SHP77 treated with DMSO at 0.1 percent for 48 hours (cell line): ENCODE data around the gene NUDT16.

Experiments used
- DNase-seq: peaks from one replicate; lab custom pipeline; 2025; lab: John Stamatoyannopoulos, UW

Gene NUDT16

GRCh38 chr3:131386429-131387165 is 5.0 kb downstream of the NUDT16 start:
- DNase-seq = no peak

- DNase-seq = no peak
These were observed 6.4 kb downstream of the NUDT16 start for GRCh38 chr3:131387796-131388489.

- no peak for DNase-seq
These were observed 6.9 kb downstream of the NUDT16 start for GRCh38 chr3:131388490-131388799.

GRCh38 chr3:131390331-131390730 is 8.8 kb downstream of the NUDT16 start:
- DNase-seq = no peak

- no peak for DNase-seq
These were observed 11.5 kb downstream of the NUDT16 start for GRCh38 chr3:131393051-131393450.

- no peak for DNase-seq
These were observed 12.3 kb downstream of the NUDT16 start for GRCh38 chr3:131393868-131394267.

- no peak for DNase-seq
These were observed 12.8 kb downstream of the NUDT16 start for GRCh38 chr3:131394400-131394799.

- no peak for DNase-seq
These were observed 14.6 kb downstream of the NUDT16 start for GRCh38 chr3:131396170-131396569.

GRCh38 chr3:131397889-131398288 is 16.3 kb downstream of the NUDT16 start:
- DNase-seq = no peak

- no peak for DNase-seq
These were observed 20.4 kb downstream of the NUDT16 start for GRCh38 chr3:131401978-131402377.

- no peak for DNase-seq
These were observed 20.9 kb downstream of the NUDT16 start for GRCh38 chr3:131402391-131403039.

- DNase-seq = no peak
These were observed 21.8 kb downstream of the NUDT16 start for GRCh38 chr3:131403216-131403895.

GRCh38 chr3:131405411-131405810 is 23.8 kb downstream of the NUDT16 start:
- no peak for DNase-seq

- DNase-seq = no peak
These were observed 24.7 kb downstream of the NUDT16 start for GRCh38 chr3:131406274-131406673.

GRCh38 chr3:131417751-131418150 is 36.2 kb downstream of the NUDT16 start:
- no peak for DNase-seq

GRCh38 chr3:131421301-131421700 is 39.7 kb downstream of the NUDT16 start:
- DNase-seq = no peak

- no peak for DNase-seq
These were observed 40.5 kb downstream of the NUDT16 start for GRCh38 chr3:131421957-131422498.

GRCh38 chr3:131427226-131427625 is 45.7 kb downstream of the NUDT16 start:
- no peak for DNase-seq

GRCh38 chr3:131431754-131432153 is 50.2 kb downstream of the NUDT16 start:
- DNase-seq = no peak

- no peak for DNase-seq
These were observed 50.9 kb downstream of the NUDT16 start for GRCh38 chr3:131432441-131432840.

- no peak for DNase-seq
These were observed 53.4 kb downstream of the NUDT16 start for GRCh38 chr3:131435000-131435399.
